Panc1 (cell line): Measurements from ENCODE around the gene PINK1.

Source experiments
- CTCF ChIP-seq: fragments of 450-650 bp; IDR thresholded peaks from 2 replicates; pipeline ENCODE4 v1.5.1; 2017; ENCODE audit warnings: mild to moderate bottlenecking
- TCF7L2 ChIP-seq: IDR thresholded peaks from 2 replicates; pipeline ENCODE4 v1.6.1; 2011; ENCODE audit warnings: mild to moderate bottlenecking, low read depth, low read length, inconsistent platforms

- no peak for TF ChIP-seq CTCF
- TF ChIP-seq TCF7L2: no peak
Measured at GRCh38 chr1:20610970-20611369, 22.3 kb upstream of the PINK1 start.
